A673 (cell line): Measurements from ENCODE around the gene PECR. TPM values are rescaled to one million over a fixed set of nuclear protein-coding genes. Genes with fewer than 3 reads are reported as not detected.

Experiments used
- BruUV-seq: library from RNA; stranded (reverse); fragments of 400-500 nt; replicated peaks from 2 replicates; lab custom pipeline; 2021; lab: Mats Ljungman, UMichigan
- CTCF ChIA-PET: fragments of 300-600 bp; sonication (Branson Sonifier 250); formaldehyde crosslinking; loops from one replicate; lab custom pipeline; 2022; ENCODE audit warnings: antibody characterized with exemption; lab: Charles Lee
- POLR2A ChIA-PET: fragments of 300-600 bp; sonication (Branson Sonifier 250); formaldehyde crosslinking; loops from one replicate; lab custom pipeline; 2022; ENCODE audit warnings: antibody characterized with exemption; ENCODE audit not compliant: low non-redundant PET; lab: Charles Lee
- DNase-seq: peaks from one replicate; pipeline ENCODE4 v3.0.0-alpha.2; 2015; ENCODE audit warnings: low spot score
- H3K27ac ChIP-seq: fragments of 200-600 bp; sonication (generic); 2 replicates; pipeline ENCODE4 v1.5.1; 2016; ENCODE audit warnings: mixed run types, low read depth, mild to moderate bottlenecking, mixed read lengths, antibody characterized with exemption, low read length; ENCODE audit not compliant: poor library complexity, severe bottlenecking
- H3K27me3 ChIP-seq: fragments of 200-600 bp; sonication (generic); replicated peaks from 2 replicates; pipeline ENCODE4 v1.6.1; 2017; ENCODE audit warnings: mixed run types, low read depth, mild to moderate bottlenecking, mixed read lengths, antibody characterized with exemption, low read length; ENCODE audit not compliant: insufficient read depth, poor library complexity
- H3K36me3 ChIP-seq: fragments of 200-600 bp; sonication (generic); 2 replicates; pipeline ENCODE4 v1.6.1; 2016; ENCODE audit warnings: mixed run types, mild to moderate bottlenecking, mixed read lengths, antibody characterized with exemption, low read length; ENCODE audit not compliant: insufficient read depth, poor library complexity, severe bottlenecking
- H3K4me1 ChIP-seq: fragments of 200-600 bp; sonication (generic); 2 replicates; pipeline ENCODE4 v1.6.1; 2017; ENCODE audit warnings: mixed run types, mild to moderate bottlenecking, mixed read lengths, antibody characterized with exemption, low read length; ENCODE audit not compliant: insufficient read depth, poor library complexity, severe bottlenecking
- H3K4me3 ChIP-seq: fragments of 200-600 bp; sonication (generic); 2 replicates; pipeline ENCODE4 v1.5.1; 2016; ENCODE audit warnings: low read depth, mixed run types, mild to moderate bottlenecking, mixed read lengths, low read length; ENCODE audit not compliant: poor library complexity, severe bottlenecking
- H3K9me3 ChIP-seq: fragments of 200-600 bp; sonication (generic); 2 replicates; pipeline ENCODE4 v1.6.1; 2016; ENCODE audit warnings: mixed run types, low read depth, mild to moderate bottlenecking, mixed read lengths, antibody characterized with exemption, low read length; ENCODE audit not compliant: poor library complexity, severe bottlenecking
- CTCF ChIP-seq: fragments of 300-800, 200-600 bp; sonication (generic); conservative IDR thresholded peaks from 2 replicates; pipeline ENCODE4 v1.5.1; 2017; ENCODE audit warnings: low read depth, mild to moderate bottlenecking, antibody characterized with exemption, low read length, moderate library complexity, mixed read lengths
- EZH2 ChIP-seq: fragments of 200-600 bp; sonication (generic); IDR thresholded peaks from 2 replicates; pipeline ENCODE4 v1.6.1; 2017; ENCODE audit warnings: borderline replicate concordance, low read depth, mild to moderate bottlenecking, mixed read lengths, antibody characterized with exemption, low read length; ENCODE audit not compliant: poor library complexity, severe bottlenecking
- intact Hi-C: fragments of 100-400 bp; cut with micrococcal nuclease; formaldehyde crosslinking; loops from one replicate; pipeline ENCODE4 v1.10.0; 2022; ENCODE audit not compliant: unreplicated experiment
- total RNA-seq: library from RNA; stranded (reverse); gene quantifications from 2 replicates; pipeline ENCODE4 v1.2.3, GENCODE V29; 2021

The PECR gene
- total RNA-seq, 1 experiment from 2014 or later = 19.7 TPM

DNA sequence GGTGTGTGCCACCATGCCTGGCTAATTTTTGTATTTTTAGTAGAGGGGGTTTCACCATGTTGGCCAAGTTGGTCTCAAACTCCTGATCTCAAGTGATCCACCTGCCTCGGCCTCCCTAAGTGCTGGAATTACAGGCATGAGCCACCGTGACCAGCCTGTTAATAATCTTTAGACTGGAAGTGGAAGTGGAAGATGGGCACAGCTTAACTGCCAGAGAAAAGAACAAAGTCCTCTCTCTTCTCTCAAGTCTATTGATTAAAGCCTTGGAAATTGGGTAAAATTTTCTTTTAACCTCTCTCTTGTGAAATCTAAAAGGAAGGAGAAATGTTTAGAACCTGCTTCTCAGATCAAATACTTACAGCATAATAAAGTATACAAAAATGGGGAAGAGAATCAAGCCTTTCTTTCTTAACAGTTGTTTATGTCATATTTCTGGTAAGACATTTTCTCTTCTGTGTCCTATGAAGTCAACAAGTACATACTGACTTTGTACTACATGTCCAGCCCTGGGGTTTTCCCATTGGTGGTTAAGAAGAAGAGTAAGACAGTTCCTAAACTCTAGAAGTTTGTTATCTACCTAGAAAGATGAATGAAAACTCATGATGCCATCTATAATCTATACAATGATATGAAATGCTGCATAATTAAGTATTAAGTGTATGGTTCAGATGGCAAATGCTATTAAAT is 4.7 kb upstream of the PECR start:
- intact Hi-C loops = no loop called here
- no peak overlapping the region for H3K27ac ChIP-seq
- H3K4me1 ChIP-seq = peaks cover 5% of the 10 kb centered on the region
- no peaks in the 10 kb centered on the region for H3K27me3 ChIP-seq
- ChIA-PET POLR2A (no interaction called here), CTCF (no interaction called here)
- TF ChIP-seq EZH2 (no peak), CTCF (no peak)
- no peaks in the 10 kb centered on the region for H3K9me3 ChIP-seq
- no peak overlapping the region for H3K4me3 ChIP-seq
- no peaks in the 10 kb centered on the region for H3K36me3 ChIP-seq
- BruUV-seq = no TSS peak
- DNase-seq = no peak

GRCh38 chr2:216084547-216084946 is 2.9 kb upstream of the PECR start:
- intact Hi-C loops = no loop called here
- peaks cover 11% of the 10 kb centered on the region for H3K4me1 ChIP-seq
- no peak overlapping the region for H3K27ac ChIP-seq
- no peak overlapping the region for H3K4me3 ChIP-seq
- no peaks in the 10 kb centered on the region for H3K27me3 ChIP-seq
- H3K36me3 ChIP-seq = no peaks in the 10 kb centered on the region
- POLR2A ChIA-PET = interaction anchor here (0.5 kb wide), 1 partner anchor 279 kb away, joined by 4 read pairs; no protein-coding TSS in a partner anchor
- CTCF ChIA-PET = no interaction called here
- DNase-seq = no peak
- TF ChIP-seq CTCF (no peak), EZH2 (no peak)
- H3K9me3 ChIP-seq = no peaks in the 10 kb centered on the region
- no TSS peak for BruUV-seq

- TF ChIP-seq CTCF (no peak), EZH2 (no peak)
- peaks cover 11% of the 10 kb centered on the region for H3K4me1 ChIP-seq
- BruUV-seq = no TSS peak
- no peaks in the 10 kb centered on the region for H3K9me3 ChIP-seq
- no peaks in the 10 kb centered on the region for H3K36me3 ChIP-seq
- ChIA-PET POLR2A (interaction anchor here (0.5 to 0.6 kb wide), 2 partner anchors 43 to 280 kb away, joined by 3 to 4 read pairs; no protein-coding TSS in a partner anchor), CTCF (interaction anchor here (0.7 kb wide), 1 partner anchor 51 kb away, joined by 3 read pairs; no protein-coding TSS in a partner anchor)
- intact Hi-C loops = no loop called here
- H3K27ac ChIP-seq = no peak overlapping the region
- no peaks in the 10 kb centered on the region for H3K27me3 ChIP-seq
- DNase-seq = no peak
- no peak overlapping the region for H3K4me3 ChIP-seq
Observed at GRCh38 chr2:216083464-216084281, 2.1 kb upstream of the PECR start.
